ENCODE data around the gene TOM1.

- TF ChIP-seq CREM (IDR thresholded peaks at IDR 0.05) (no peak), CREM (CRISPR knock-in tag; IDR thresholded peaks at IDR 0.05) (no peak), CAMTA2 (CRISPR knock-in tag; IDR thresholded peaks at IDR 0.05; ENCODE audit: borderline replicate concordance) (no peak)
These were observed 6.8 kb downstream of the TOM1 start for GRCh38 chr22:35306350-35306967.
